ENCODE measurements around the gene GPC1. TPM values are rescaled to one million over a fixed set of nuclear protein-coding genes. Genes with fewer than 3 reads are reported as not detected.
A peak's percentile ranks its signal among the peaks of the same experiment; 100 is the strongest.

The GPC1 gene
- total RNA-seq, 2 experiments from 2014 or later, result 3.4 to 4.7 TPM

- POLR2A ChIA-PET, result interaction anchor here (0.7 to 1.7 kb wide), 3 partner anchors 48 to 66 kb away, joined by 5 to 11 read pairs (median 6); no protein-coding TSS in a partner anchor
- peaks cover 6% of the 10 kb centered on the region for H3K4me1 Mint-ChIP-seq
- H3K27me3 Mint-ChIP-seq, result no peaks in the 10 kb centered on the region
- peak; percentile 95 for ATAC-seq (ENCODE audit: low read depth)
- peak overlapping the region; percentile 74 for H3K27ac Mint-ChIP-seq
- no peak overlapping the region for H3K4me3 Mint-ChIP-seq
- H3K9me3 Mint-ChIP-seq, result no peaks in the 10 kb centered on the region
- H3K36me3 Mint-ChIP-seq, result peaks cover 9% of the 10 kb centered on the region
- DNase-seq, result peak; percentile 85
These were observed 78.3 kb downstream of the GPC1 start for GRCh38 chr2:240513549-240514287.

GRCh38 chr2:240514631-240515030 is 79.2 kb downstream of the GPC1 start:
- Mint-ChIP-seq H3K36me3 (peaks cover 10% of the 10 kb centered on the region), H3K4me3 (no peak overlapping the region), H3K27ac (no peak overlapping the region), H3K9me3 (no peaks in the 10 kb centered on the region), H3K27me3 (no peaks in the 10 kb centered on the region), H3K4me1 (peaks cover 6% of the 10 kb centered on the region)
- POLR2A ChIA-PET, result interaction anchor here (0.7 to 1.7 kb wide), 2 partner anchors 47 to 65 kb away, joined by 5 to 6 read pairs; no protein-coding TSS in a partner anchor
- DNase-seq, result no peak
- ATAC-seq (ENCODE audit: low read depth), result no peak

- H3K27ac Mint-ChIP-seq, result no peak overlapping the region
- peaks cover 12% of the 10 kb centered on the region for H3K4me1 Mint-ChIP-seq
- no peak for ATAC-seq (ENCODE audit: low read depth)
- DNase-seq, result no peak
- H3K4me3 Mint-ChIP-seq, result no peak overlapping the region
- POLR2A ChIA-PET, result no interaction called here
- H3K36me3 Mint-ChIP-seq, result peaks cover 19% of the 10 kb centered on the region
- H3K27me3 Mint-ChIP-seq, result no peaks in the 10 kb centered on the region
- H3K9me3 Mint-ChIP-seq, result peaks cover 4% of the 10 kb centered on the region
These were observed 81.9 kb downstream of the GPC1 start for GRCh38 chr2:240517342-240517741.

Small RNA genes within 50 kb of the gene (microRNA-seq; reads per million reads assigned to microRNA genes)
- 32.3 reads per million, percentile 37 among the genes with 10 or more reads in this experiment for gene MIR149

Other genes with a start within 250 kb of the GPC1 start
- 10 to 100 TPM; 50.9 to 53.2 TPM for gene ANKMY1, start 122.3 kb downstream of the GPC1 start, total RNA-seq
- gene DUSP28, start 124.7 kb downstream of the GPC1 start, total RNA-seq, result 10 to 100 TPM; 12.3 to 13.8 TPM
- 100 to 1,000 TPM; 124 TPM for gene RNPEPL1, start 132.8 kb downstream of the GPC1 start, total RNA-seq
- gene CAPN10, start 151.1 kb downstream of the GPC1 start, total RNA-seq, result 10 to 100 TPM; 72.3 to 74.2 TPM
- 10 to 100 TPM; 19.2 to 19.3 TPM for gene GPR35, start 189.8 kb downstream of the GPC1 start, total RNA-seq
- gene AQP12B, start 247.2 kb downstream of the GPC1 start, total RNA-seq, result not detected